Kidney epithelial cell (primary cell): ENCODE measurements around the gene APPL2. TPM values are rescaled to one million over a fixed set of nuclear protein-coding genes. Genes with fewer than 3 reads are reported as not detected.

Source experiments
- DNase-seq: peaks from one replicate; pipeline ENCODE4 v3.0.0-alpha.2; 2010; ENCODE audit warnings: low read depth
- H3K27me3 ChIP-seq: 2 replicates; pipeline ENCODE4 v1.6.0; 2011; ENCODE audit warnings: low read length; ENCODE audit not compliant: control insufficient read depth, insufficient read depth
- H3K36me3 ChIP-seq: 2 replicates; pipeline ENCODE4 v1.5.1; 2011; ENCODE audit warnings: low read length; ENCODE audit not compliant: control insufficient read depth, insufficient read depth
- H3K4me3 ChIP-seq: 2 replicates; pipeline ENCODE4 v1.5.1; 2011; ENCODE audit warnings: low read depth, mild to moderate bottlenecking, control low read depth, low read length
- total RNA-seq: library from RNA; depleted of rRNA; stranded (reverse); fragments of >200 nt; gene quantifications from 2 replicates; pipeline ENCODE4 v1.2.3, GENCODE V29; 2015
- TF ChIP-seq, protein P1 (sequence below): IDR thresholded peaks from 2 replicates; pipeline ENCODE4 v1.5.1; 2011; ENCODE audit warnings: mild to moderate bottlenecking, moderate library complexity, low read length, control low read depth, inconsistent platforms; ENCODE audit not compliant: insufficient read depth, poor library complexity, severe bottlenecking

The APPL2 gene
- total RNA-seq, 1 donor from 2014 or later, result 28.1 TPM

DNA sequence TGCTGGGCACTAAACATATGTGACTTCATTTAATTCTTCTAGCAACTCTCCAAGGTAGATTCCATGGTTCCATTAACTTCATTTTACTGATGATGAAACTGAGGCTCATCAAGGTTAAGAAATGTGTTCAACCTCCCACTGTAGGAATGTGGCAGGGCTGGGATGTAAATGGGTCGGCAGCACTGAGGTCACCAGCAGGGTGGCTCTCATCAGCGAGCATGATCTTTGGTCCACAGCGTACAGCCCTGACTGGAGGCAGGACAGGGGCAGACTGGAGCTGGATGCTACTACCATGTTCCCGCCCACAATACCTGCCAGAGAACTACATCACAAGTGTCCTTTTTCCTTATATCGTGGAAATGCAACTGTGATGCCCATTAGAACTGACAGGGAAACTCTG lies 4.6 kb downstream of the APPL2 start:
- H3K36me3 ChIP-seq, result peaks cover 1% of the 10 kb centered on the region
- no peaks in the 10 kb centered on the region for H3K27me3 ChIP-seq
- TF ChIP-seq, protein P1, sequence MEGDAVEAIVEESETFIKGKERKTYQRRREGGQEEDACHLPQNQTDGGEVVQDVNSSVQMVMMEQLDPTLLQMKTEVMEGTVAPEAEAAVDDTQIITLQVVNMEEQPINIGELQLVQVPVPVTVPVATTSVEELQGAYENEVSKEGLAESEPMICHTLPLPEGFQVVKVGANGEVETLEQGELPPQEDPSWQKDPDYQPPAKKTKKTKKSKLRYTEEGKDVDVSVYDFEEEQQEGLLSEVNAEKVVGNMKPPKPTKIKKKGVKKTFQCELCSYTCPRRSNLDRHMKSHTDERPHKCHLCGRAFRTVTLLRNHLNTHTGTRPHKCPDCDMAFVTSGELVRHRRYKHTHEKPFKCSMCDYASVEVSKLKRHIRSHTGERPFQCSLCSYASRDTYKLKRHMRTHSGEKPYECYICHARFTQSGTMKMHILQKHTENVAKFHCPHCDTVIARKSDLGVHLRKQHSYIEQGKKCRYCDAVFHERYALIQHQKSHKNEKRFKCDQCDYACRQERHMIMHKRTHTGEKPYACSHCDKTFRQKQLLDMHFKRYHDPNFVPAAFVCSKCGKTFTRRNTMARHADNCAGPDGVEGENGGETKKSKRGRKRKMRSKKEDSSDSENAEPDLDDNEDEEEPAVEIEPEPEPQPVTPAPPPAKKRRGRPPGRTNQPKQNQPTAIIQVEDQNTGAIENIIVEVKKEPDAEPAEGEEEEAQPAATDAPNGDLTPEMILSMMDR, result no peak
- DNase-seq, result no peak
- no peak overlapping the region for H3K4me3 ChIP-seq

- H3K36me3 ChIP-seq, result peaks cover 1% of the 10 kb centered on the region
These were observed 6.6 kb downstream of the APPL2 start for GRCh38 chr12:105229371-105229770.

GRCh38 chr12:105228966-105229365 lies 7.0 kb downstream of the APPL2 start:
- Histone ChIP-seq H3K27me3 (no peaks in the 10 kb centered on the region), H3K36me3 (peaks cover 1% of the 10 kb centered on the region), H3K4me3 (no peak overlapping the region)
- TF ChIP-seq, protein P1, result no peak
- DNase-seq, result no peak

More at GRCh38 chr12:105229371-105229770, 6.6 kb downstream of the APPL2 start:
- Histone ChIP-seq H3K27me3 (no peaks in the 10 kb centered on the region), H3K4me3 (no peak overlapping the region)
- no peak for DNase-seq
- TF ChIP-seq, protein P1, result no peak

GRCh38 chr12:105228494-105228893 lies 7.5 kb downstream of the APPL2 start:
- Histone ChIP-seq H3K36me3 (peaks cover 1% of the 10 kb centered on the region), H3K27me3 (no peaks in the 10 kb centered on the region), H3K4me3 (no peak overlapping the region)
- no peak for DNase-seq
- TF ChIP-seq, protein P1, result no peak

GRCh38 chr12:105227879-105228278 lies 8.1 kb downstream of the APPL2 start:
- TF ChIP-seq, protein P1, result no peak
- Histone ChIP-seq H3K36me3 (peaks cover 2% of the 10 kb centered on the region), H3K27me3 (no peaks in the 10 kb centered on the region), H3K4me3 (no peak overlapping the region)
- no peak for DNase-seq

DNA sequence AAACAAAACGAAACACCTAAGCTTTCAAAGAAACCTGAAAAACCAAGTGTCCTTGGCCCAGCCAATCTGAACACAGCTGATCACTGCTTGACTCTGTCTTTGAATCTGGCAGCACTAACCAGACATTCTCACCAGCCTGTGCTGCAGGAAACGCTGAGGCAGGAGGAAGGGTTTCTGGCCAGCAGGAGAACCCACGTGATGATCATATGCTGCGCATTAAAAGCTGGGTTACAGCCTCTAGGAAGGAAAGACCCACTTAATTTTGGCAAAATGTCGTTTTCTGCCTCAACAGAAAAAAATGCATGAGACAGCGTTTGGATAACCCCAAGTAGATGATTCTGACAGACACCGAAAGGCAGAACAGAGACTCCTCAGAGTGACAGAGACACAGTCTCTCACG lies 9.8 kb downstream of the APPL2 start:
- TF ChIP-seq, protein P1, result no peak
- DNase-seq, result no peak
- no peaks in the 10 kb centered on the region for H3K27me3 ChIP-seq
- peaks cover 5% of the 10 kb centered on the region for H3K36me3 ChIP-seq
- H3K4me3 ChIP-seq, result no peak overlapping the region
